HG03457 (cell line): ENCODE data around the gene CD52.

ENCODE experiments used
- ATAC-seq: cut with Tn5 transposase; IDR thresholded peaks from one replicate; pipeline ENCODE4 v1.9.1; 2021; ENCODE audit warnings: moderate number of reproducible peaks; ENCODE audit not compliant: unreplicated experiment

The CD52 gene, protein sequence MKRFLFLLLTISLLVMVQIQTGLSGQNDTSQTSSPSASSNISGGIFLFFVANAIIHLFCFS

DNA sequence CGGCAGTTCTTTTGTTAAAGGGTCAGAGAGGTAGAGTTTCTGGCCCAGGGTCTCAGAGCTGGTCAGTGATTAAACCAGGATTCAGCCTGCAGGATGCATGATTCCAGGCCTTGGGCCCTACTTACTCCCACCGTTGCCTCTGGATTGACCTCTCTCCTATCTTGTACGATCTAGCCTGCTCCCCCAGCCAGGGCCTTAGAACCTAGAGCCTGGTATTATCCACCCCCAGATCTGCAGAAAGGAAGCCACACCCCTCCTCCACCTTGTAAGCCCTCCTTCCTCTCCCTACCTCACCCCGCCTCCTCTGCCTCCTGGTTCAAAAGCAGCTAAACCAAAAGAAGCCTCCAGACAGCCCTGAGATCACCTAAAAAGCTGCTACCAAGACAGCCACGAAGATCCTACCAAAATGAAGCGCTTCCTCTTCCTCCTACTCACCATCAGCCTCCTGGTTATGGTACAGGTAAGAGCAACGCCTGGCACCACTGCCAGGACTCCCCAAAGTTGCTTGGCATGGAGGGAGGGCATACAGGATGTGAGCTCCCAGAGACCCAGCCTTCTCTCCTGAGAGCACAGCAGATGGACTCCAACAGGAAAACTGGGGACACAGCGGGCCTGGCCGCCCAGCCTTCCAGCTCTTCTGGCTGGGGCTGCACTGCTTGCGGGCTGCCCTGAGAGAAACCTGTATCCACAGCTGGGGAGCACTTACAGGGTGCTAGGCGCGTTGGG, at the start of gene CD52:
Gene CD52, plus strand, starts transcription at position 347 of the 726 bp plus-strand sequence. Its CDS starts 60 bp downstream, at position 407.
- ATAC-seq, result no peak

DNA sequence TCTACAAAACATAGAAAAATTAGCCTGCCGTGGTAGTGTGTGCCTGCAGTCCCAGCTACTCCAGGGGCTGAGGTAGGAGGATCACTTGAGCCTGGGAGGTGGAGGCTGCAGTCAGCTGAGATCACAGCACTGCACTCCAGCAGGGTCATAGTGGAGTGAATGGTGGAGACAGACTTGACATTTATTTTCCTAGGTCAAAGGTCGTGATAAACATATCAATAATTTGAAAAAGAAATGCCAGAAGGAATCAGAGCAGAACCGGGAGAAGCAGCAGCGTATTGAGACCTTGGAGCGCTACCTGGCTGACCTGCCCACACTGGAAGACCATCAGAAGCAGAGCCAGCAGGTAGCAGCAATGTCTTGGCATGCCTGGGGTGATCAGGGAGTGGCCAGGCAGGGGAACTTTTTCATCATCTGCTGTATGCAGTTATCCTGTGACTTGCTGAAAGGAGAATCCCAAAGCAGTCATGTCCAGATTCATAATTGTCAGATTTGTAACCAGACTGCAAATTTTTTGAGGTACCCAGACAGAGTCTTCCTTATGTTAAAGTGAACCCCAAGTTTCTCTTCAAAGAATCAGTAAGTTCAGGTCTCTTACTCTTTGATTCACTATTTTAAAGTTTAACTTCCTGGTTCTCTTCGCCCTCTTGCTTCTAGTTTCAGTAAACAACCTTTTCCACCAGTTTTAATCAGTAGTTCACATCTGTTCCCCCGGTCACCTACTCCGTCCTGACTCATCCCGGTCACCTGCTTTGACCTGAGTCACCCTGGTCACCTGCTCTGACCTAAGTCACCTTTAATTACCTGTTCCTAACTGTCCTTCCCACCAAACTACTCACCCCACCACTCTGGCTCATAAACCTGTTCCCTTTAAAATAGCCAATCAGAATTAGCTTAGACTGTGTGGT, 49.2 kb upstream of the CD52 start:
- ATAC-seq, result no peak

DNA sequence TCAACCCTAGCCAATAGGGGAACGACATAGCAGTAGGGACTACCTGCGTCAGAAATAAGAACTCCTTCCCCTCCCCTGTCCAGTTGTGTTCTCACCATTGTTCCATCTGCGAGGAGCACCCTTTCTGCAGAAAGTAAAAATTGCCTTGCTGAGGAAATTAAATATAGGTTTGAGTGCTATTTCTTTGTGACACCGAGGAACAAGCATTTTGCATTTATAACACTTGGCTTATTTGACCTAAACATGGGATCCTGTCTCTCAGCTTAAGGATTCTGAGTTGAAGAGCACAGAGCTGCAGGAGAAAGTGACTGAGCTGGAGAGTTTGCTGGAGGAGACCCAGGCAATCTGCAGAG, 48.6 kb upstream of the CD52 start:
- no peak for ATAC-seq

DNA sequence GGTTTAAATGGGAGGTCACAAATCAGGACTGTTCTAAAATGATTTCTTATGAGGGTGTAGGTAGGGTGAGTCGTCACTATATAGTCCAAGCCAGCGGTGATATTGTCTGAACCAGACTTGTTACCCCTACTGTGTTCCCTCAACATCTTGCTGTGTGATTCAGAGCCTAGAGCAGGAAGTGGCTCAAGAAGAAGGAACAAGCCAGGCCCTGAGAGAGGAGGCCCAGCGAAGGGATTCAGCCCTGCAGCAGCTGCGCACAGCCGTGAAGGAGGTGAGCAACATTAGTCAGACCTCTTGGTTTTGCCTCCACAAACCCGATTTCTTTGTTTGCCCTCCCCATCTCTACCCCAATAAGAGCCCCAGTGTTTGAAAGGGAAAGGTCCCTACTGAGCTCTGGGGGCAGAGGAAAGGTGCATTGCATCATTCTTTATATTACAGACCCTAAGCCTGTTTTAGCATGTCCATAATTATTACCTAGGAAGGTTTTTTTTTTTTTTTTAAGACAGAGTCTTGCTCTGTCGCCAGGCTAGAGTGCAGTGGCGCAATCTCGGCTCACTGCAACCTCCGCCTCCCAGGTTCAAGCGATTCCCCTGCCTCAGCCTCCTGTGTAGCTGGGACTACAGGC, 42.8 kb upstream of the CD52 start:
- ATAC-seq, result no peak

DNA sequence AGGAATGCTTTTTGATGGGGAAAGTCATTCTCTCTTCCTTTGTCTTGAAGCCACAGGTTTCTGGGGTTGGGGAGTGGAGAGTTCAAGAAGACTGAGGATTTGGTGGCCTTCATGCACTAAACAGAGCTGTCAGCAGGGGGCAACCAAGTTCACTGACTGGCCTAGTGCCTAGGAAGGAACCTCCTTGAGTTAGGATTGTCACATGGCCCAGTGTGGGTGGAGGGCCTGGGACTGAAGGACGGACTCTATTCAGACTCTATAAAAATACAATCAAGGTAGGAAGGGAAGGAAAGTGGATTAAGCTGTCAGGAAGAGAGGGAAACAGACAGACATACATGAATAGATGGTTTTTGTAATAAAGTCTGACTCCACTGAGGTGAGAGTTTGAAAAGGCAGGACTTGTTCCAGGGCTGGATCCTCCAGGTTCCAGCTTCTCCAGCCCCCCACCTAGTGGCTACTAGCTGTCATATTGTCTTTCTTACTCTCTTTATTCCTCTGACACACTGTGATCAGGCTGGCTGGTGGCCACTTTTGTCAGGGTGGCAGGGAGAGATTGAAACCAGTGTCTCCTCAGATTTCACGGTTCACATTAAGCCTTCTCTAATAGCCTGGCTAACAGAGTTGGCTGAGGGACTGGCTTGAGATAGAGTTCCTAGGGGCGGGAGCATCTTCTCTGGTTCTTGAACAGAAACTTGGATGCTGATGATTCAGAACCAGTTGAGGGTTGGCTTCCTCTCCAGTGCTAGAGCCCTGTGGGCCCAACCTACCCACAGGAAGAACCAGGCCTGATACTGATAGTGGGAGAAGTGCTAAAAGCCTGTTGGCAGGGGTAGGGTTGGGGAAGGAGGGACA, 42.0 kb upstream of the CD52 start:
- ATAC-seq, result no peak

DNA sequence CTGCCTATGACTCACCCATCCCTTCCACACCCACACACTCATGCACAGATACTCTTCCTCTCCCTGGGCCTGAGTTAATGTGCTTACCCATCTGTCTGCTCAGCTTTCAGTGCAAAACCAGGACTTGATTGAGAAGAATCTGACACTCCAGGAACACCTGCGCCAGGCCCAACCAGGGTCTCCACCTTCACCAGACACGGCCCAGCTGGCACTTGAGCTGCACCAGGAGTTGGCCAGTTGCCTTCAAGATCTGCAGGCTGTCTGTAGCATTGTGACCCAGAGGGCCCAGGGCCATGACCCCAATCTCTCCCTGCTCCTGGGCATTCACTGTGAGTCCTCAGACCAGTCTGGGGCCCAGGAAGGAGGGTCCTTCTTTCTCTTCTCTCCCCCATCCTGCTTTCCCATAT, 41.3 kb upstream of the CD52 start:
- ATAC-seq, result no peak

DNA sequence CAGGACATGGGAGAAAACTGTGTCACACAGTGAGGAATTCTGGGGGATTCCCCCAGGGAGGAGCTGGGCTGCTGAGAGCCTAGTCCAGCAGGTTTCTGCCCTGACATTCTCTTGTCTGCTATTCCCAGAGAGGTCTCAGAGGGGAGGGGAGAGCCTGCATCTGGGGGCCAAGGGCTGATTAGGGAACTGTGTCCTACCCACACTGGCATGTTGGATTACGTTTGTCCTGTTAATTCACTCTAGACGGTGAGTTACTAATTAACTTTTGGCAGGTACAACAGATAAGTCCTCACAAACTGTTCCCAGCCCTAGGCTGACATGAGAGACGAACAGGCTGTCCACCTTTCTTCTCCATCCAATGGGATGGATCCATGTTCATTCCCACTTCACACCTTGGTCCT, 40.5 kb upstream of the CD52 start:
- no peak for ATAC-seq

DNA sequence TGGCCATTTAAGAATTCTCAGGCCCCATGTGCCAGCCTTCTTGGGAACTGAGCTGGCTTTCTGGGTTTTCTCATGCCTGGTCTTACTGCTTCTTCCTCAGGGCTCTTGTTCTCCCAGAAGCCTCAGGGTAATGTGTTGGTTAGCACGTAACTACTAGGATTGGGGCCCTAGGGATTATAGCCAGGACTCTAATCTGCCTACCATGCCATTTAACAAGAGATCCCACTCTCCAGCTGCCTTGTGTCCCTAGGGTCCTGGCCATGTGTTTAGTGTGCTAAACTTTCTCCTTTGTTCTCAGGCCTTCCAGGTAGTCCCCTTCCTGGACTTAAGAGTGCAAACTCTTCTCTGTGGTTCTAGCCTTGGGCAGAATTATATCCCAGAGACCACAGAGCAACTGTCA, 40.0 kb upstream of the CD52 start:
- ATAC-seq, result no peak

DNA sequence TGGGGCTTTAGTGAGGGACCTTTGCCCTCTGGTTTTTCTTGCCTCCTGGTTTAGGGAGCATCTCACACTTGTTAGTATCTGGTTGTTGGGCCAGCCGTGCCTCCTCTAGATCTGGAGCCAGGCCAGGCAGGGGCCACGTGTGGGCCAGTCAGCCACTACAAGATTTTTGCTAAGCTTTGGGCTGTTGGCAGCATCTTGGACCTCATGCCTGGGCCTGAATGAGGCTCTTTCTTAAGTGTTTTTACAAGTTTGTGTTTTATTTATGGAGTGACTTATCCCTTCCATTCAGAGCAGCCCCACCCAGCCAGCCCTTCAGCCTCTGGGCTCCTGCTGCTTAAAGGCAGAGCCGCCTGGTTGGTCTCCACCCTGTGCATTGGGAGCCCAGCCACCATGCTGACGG, 39.5 kb upstream of the CD52 start:
- no peak for ATAC-seq

DNA sequence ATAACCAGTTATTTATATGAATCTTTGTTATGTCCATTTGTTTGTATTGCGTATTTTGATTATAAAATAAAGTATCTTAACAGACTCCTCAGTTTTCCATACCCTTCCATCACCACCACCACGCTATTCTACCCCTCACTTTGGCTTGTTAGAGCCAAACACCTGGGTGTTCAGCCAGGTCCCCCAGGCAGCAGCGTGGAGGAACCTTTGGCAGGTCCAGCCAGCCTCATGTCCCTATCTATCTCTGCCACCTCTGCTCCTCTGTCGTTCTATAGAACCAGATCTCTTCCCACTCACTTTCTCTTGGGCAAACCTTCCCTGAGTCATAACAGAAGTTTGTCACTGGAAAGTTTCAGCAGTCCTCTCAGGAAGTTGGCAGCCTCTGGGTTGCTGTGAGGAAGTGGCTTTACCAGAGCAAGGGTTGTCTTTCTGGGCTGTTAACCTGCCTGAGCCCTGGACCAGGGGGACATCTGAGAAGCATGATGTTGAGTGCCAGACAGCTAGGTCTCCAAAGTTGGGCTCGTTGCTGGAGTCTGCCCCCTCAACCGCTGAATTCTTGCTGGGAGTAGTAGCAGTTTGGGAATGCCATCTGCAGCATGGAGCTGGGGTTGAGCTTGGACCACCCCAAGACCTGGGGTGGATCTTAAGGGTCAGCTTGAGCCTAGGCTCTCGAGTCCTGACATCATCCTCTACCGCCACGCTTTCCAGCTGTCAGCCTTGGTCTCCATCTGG, 38.9 kb upstream of the CD52 start:
- no peak for ATAC-seq

DNA sequence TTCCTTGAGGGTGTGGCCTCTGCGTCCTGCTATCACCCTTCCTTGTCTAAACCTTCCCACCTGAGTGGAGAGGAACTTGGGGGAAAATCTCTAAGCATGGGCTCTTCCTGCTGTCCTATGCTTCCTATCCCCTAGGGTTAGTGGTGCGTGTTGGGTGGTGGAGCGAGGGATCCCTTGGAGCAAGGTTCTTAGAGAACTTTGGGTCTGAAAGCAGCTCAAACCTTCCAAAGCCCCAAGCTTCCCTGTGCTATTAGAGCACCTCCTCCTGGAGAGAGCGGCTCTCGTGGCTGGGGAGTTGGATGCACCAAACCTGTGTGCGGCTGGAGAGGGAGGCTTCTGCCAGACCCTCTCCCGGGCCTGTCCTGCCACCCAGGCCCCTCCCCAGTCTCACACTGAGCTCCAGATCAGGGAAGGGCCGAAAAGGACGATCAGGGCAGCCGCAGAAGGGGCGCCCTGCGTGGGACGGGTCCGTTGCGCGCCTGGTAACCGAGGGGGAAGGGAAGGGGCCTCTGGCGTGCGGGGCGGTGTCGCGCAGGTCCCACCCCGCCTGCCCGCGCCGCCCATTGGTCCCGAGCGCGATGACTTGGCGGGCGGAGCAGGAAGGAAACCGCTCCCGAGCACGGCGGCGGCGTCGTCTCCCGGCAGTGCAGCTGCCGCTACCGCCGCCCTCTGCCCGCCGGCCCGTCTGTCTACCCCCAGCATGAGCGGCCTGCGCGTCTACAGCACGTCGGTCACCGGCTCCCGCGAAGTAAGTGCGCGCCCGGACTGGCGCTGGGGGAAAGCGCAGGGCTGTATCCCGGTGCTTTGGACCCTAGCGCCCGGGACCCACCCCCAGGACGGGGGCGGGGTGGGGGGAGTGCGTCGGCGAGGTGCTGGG, 38.1 kb upstream of the CD52 start, which contains the start of gene SH3BGRL3:
Gene SH3BGRL3, plus strand, starts transcription at position 631 of the 877 bp plus-strand sequence. Its CDS starts 70 bp downstream, at position 701.
- peak; percentile 36 for ATAC-seq

DNA sequence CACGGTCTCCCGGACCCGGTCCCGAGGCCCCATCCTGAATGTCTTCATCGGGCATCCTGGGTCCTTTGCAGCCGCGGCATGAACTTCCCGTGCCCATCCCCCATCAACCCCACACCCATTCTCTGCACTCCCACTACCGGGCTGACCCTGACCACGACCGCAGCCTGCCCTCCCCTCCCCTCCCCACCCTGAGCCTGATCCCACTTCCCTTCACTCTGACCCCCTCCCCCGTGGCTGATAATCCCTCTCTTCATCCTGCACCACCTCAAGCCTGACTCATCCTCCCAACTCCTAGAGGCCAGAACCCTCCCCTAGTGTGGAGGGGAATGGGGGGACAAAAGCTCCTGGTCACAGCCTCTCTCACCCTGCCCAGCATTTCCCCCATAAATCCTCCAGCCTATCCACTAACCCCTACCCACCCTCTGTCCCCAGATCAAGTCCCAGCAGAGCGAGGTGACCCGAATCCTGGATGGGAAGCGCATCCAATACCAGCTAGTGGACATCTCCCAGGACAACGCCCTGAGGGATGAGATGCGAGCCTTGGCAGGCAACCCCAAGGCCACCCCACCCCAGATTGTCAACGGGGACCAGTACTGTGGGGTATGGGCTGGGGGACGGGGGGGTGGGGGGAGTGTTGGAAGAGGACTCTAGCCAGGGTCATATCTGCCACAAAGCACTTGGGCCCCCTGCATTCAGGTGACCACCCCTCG, 37.3 kb upstream of the CD52 start:
- no peak for ATAC-seq

DNA sequence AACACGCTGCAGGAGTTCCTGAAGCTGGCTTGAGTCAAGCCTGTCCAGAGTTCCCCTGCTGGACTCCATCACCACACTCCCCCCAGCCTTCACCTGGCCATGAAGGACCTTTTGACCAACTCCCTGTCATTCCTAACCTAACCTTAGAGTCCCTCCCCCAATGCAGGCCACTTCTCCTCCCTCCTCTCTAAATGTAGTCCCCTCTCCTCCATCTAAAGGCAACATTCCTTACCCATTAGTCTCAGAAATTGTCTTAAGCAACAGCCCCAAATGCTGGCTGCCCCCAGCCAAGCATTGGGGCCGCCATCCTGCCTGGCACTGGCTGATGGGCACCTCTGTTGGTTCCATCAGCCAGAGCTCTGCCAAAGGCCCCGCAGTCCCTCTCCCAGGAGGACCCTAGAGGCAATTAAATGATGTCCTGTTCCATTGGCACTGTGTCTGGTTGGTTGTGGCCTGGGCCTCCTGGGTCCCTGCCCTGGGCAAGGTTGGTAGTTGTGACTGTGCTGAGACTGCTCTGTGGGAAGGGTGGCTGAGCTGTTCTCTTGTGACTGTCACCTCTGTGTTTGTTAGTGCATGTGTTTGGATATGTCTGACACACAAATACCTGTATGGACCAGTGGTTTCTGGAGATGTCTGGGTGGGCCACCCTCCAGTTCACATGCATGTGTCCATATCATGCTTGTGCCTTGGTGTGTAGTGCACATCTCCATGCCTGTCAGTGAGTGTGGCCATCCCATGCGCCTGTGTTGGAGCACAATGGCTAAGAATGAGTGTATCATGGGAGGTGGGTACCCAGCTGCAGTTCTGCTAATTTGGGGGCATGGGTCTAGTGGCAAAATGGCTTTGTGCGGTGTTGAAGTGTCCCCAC, 36.4 kb upstream of the CD52 start:
- no peak for ATAC-seq

DNA sequence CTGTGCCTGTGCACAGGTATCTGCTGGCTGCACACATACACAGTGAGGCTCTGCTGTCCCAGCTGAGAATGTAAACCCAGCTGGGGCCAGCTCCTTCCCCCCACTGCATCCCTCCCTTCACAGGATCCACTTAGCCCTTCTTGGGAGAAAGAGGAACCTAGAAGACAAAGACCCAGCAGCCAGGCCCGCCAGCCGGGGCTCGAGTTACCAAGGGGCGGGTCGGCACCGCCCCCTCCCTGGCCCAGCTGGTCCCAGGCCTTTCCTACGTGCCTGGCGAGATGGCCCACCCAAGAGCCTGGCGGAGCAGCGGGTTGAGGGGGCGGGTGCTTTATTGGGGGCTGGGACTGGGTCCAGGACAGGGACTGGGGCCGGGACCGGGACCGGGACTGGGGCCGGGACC, 35.8 kb upstream of the CD52 start:
- ATAC-seq, result no peak

DNA sequence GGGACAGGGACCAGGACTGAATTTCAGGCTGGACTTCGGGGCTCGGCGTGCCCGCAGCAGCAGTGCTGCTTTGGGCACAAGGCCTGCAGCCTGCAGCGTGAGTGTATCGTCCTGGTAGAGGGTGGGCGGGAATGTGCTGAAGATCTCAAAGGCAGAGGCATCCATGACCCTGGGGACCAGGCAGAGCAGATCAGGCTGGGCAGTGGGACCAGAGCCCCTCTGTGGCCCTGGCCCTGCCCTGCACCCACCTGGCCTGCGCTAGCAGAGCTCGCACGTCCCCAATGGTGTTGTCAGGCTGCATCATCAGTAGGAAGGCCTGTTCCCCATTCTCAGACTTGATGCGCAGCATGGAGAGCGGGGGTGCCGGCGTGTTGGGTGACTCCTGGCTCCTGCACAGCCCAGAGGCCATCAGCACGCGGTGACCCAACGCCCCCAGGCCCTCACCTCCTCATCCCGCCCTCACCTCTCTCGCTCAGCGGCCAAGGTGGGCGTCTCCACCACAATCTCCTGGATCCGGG, 35.3 kb upstream of the CD52 start:
- ATAC-seq, result no peak

DNA sequence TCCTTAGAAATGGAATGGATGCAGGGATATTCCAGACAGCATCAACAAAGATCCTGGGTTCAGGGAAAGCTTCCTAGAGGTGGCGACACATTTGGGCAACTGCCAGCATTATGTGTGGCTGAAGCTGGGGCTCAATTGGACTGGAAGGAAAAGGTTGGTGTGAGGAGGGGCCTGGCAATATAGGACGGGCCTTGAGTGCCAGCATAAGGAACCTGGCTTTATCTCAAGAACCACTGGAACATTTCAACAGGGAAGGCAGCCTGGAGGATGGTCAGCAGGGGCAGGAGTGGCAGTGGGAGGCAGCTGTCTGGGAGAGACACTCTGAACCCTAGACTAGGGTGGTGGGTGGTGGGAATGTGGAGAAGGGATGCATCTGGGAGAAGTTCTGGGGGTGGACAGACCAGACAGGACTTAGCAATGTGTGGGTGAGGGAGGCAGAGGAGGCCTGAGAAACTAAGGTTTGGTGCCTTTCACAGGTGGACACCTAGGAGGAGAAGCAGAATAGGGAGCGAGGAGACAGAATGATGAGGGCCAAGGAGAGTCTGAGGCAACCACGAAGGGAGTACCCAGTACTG, 34.4 kb upstream of the CD52 start:
- no peak for ATAC-seq
